ENCODE measurements around the gene CRACR2B. TPM values are rescaled to one million over a fixed set of nuclear protein-coding genes. Genes with fewer than 3 reads are reported as not detected.

The CRACR2B gene
- total and polyA plus RNA-seq, 2 of the 13 experiments (the other 11 are each of a cell fraction or from before 2014, with no cell fraction given) = 14.9 to 21.0 TPM

- no peaks in the 10 kb centered on the region for H3K27me3 ChIP-seq (ENCODE audit: control insufficient read depth in 1 of 2, insufficient read depth in 2 of 2, low read length in 2 of 2)
- H3K9ac ChIP-seq (ENCODE audit: insufficient read depth, low read depth, low read length) = peak overlapping the region; percentile 85
- peak overlapping the region; percentile 61 for H3K27ac ChIP-seq (ENCODE audit: extremely low read length, insufficient read depth, low read length)
- H4K20me1 ChIP-seq (ENCODE audit: insufficient read depth, low read length) = peaks cover 9% of the 10 kb centered on the region; the same call in 1 of the 2 replicates
- H3K4me3 ChIP-seq (replicated peaks in 1 of 3; ENCODE audit: insufficient read depth in 1 of 3, low read depth in 2 of 3, low read length in 3 of 3) = peak overlapping the region; percentile 71 to 81 (median 77)
- BruUV-seq (replicated peaks) = no TSS peak
- H3K36me3 ChIP-seq (replicated peaks in 1 of 2; ENCODE audit: control insufficient read depth in 1 of 2, insufficient read depth in 2 of 2, low read length in 2 of 2) = peaks cover 4 to 14% of the 10 kb centered on the region in 2 experiments; a peak in 3 of 5 replicates
- in situ Hi-C loops (cut with HindIII; ENCODE audit: extremely low pct_ligation_motif_present, low pct_unique_long_range_greater_than_20kb) = no loop called here
- ChIA-PET CTCF (ENCODE audit: low intra/inter-chr PET ratio, low total read pairs) (no interaction called here), POLR2A (interaction anchor here (0.6 to 16.1 kb wide), 4 partner anchors 8 to 27 kb away, joined by 5 to 264 read pairs (median 74); partner anchors contain the start of genes PNPLA2, POLR2L, RPLP2 and TSPAN4)
- no peak overlapping the region for H2AFZ ChIP-seq (ENCODE audit: low read length)
- peaks cover 75% of the 10 kb centered on the region for H3K4me1 ChIP-seq (ENCODE audit: insufficient read depth, low read length)
- WGBS (ENCODE audit: low lambda C conversion rate) = no CpG with 5 or more reads among the region's 55 CpGs
- no peak for DNase-seq (ENCODE audit: low spot score)
- H3K4me2 ChIP-seq (ENCODE audit: low read depth, low read length) = peak overlapping the region; percentile 81
- no peak for FAIRE-seq
- no peaks in the 10 kb centered on the region for H3K9me3 ChIP-seq (ENCODE audit: low read length)
- intact Hi-C loops (cut with micrococcal nuclease; ENCODE audit: unreplicated experiment) = no loop called here
- H3K79me2 ChIP-seq (ENCODE audit: insufficient read depth, low read length) = peaks cover 11% of the 10 kb centered on the region
- peak; percentile 7 for ATAC-seq
- TF ChIP-seq ZBTB42 (CRISPR knock-in tag; IDR thresholded peaks at IDR 0.05) (no peak), PRDM10 (CRISPR knock-in tag; IDR thresholded peaks at IDR 0.05; ENCODE audit: low read depth) (no peak), HOMEZ (CRISPR knock-in tag; IDR thresholded peaks at IDR 0.05; ENCODE audit: low read depth) (no peak), MIER2 (CRISPR knock-in tag; IDR thresholded peaks at IDR 0.05) (no peak), ZNF326 (CRISPR knock-in tag; IDR thresholded peaks at IDR 0.05; ENCODE audit: borderline replicate concordance) (no peak), NKX3-1 (CRISPR knock-in tag; IDR thresholded peaks at IDR 0.05) (no peak), CENPBD1 (CRISPR knock-in tag; IDR thresholded peaks at IDR 0.05; ENCODE audit: borderline replicate concordance, low read depth) (no peak), ZBTB4 (CRISPR knock-in tag; IDR thresholded peaks at IDR 0.05; ENCODE audit: borderline replicate concordance) (no peak), ZNF766 (CRISPR knock-in tag; IDR thresholded peaks at IDR 0.05; ENCODE audit: borderline replicate concordance) (no peak), BCL6 (CRISPR knock-in tag; IDR thresholded peaks at IDR 0.05) (no peak), ZFX (CRISPR knock-in tag; IDR thresholded peaks at IDR 0.05; ENCODE audit: low read depth) (peak; percentile 2; the same call in 1 of the 2 replicates)
- TF ChIP-seq, protein P1, sequence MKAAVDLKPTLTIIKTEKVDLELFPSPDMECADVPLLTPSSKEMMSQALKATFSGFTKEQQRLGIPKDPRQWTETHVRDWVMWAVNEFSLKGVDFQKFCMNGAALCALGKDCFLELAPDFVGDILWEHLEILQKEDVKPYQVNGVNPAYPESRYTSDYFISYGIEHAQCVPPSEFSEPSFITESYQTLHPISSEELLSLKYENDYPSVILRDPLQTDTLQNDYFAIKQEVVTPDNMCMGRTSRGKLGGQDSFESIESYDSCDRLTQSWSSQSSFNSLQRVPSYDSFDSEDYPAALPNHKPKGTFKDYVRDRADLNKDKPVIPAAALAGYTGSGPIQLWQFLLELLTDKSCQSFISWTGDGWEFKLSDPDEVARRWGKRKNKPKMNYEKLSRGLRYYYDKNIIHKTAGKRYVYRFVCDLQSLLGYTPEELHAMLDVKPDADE (CRISPR knock-in tag; IDR thresholded peaks at IDR 0.05) = no peak
These were observed 5.5 kb downstream of the CRACR2B start for GRCh38 chr11:833114-833791.

All from HepG2 (cell line).